ENCODE data around the gene MYO9A. TPM values are rescaled to one million over a fixed set of nuclear protein-coding genes. Genes with fewer than 3 reads are reported as not detected.

MYO9A gene
- total and polyA plus RNA-seq, 11 donors = 3.2 to 33.9 (median 29.9) TPM

DNA sequence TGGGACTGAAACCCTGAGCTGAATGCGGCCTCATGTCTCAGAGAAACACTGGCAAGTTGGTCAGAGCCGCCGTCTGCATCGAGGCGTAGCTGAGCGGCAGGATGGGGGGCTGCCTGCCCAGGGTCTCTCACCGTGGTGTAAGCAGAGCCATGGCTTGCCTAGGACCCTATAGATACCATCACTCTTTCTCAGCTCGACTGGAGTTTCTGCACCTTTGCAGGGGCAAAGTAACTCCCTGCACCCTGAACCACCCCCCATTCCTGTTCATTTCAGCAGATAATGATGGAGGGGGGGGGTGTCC lies 336.0 kb downstream of the MYO9A start:
- H3K9me3 ChIP-seq = no peaks in the 10 kb centered on the region
- ATAC-seq = no peak
- intact Hi-C loops (cut with DNase I) = loop anchor here in 2 of 10 donors (10.0 kb wide), 1 partner anchor 373 kb away; no protein-coding TSS in a partner anchor
- no peak overlapping the region for H3K4me3 ChIP-seq
- H3K27me3 ChIP-seq = no peaks in the 10 kb centered on the region
- TF ChIP-seq POLR2A (IDR thresholded peaks at IDR 0.05) = no peak
- TF ChIP-seq, protein P1, sequence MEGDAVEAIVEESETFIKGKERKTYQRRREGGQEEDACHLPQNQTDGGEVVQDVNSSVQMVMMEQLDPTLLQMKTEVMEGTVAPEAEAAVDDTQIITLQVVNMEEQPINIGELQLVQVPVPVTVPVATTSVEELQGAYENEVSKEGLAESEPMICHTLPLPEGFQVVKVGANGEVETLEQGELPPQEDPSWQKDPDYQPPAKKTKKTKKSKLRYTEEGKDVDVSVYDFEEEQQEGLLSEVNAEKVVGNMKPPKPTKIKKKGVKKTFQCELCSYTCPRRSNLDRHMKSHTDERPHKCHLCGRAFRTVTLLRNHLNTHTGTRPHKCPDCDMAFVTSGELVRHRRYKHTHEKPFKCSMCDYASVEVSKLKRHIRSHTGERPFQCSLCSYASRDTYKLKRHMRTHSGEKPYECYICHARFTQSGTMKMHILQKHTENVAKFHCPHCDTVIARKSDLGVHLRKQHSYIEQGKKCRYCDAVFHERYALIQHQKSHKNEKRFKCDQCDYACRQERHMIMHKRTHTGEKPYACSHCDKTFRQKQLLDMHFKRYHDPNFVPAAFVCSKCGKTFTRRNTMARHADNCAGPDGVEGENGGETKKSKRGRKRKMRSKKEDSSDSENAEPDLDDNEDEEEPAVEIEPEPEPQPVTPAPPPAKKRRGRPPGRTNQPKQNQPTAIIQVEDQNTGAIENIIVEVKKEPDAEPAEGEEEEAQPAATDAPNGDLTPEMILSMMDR (IDR thresholded peaks at IDR 0.05) = no peak
- no peak for DNase-seq
- H3K27ac ChIP-seq = no peak overlapping the region
- peaks cover 0 to 3% (median 0%) of the 10 kb centered on the region in 9 donors for H3K36me3 ChIP-seq
- WGBS, 4 donors = 91 to 93% (median 92%) methylated on average over 8 of the region's 8 CpGs
- peaks cover 0 to 37% (median 2%) of the 10 kb centered on the region in 12 donors for H3K4me1 ChIP-seq

DNA sequence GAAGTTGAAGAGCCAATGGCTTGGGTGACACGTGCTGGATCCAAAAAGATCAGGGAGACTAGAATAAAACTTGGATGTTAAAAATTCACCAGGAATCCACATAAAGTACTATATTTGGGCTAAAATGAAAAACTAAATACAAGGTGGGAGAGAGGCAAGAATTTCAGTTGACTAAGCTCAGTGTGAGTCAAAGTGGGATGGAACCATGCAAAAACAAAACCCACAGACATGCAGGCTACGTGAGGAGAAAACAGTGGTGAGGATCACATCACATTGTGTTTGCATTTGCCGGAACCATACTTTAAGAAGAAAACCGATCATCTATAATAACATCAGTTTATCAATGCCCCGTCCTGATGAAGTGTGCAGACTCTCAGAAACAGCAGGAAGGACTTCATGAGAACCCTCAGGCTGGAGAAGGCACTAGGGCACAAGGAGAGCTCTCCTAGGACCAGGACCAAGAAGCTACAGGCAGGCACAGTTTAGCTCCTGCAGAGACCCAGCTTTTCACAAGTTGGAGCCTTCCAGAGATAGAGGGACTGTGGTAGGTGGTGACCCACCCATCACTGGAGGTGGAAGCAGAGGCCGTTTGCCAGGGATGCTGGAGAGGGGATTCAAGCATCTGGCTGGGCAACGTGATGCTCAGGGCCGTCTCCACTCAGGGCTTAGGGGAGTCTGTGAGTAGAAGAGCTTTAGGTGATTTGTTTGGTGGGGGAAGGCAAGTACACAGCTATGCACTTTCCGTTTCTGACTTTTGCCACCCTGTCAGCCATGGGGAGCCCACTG lies 336.6 kb downstream of the MYO9A start:
- Histone ChIP-seq H3K27me3 (no peaks in the 10 kb centered on the region), H3K4me1 (peaks cover 0 to 37% (median 2%) of the 10 kb centered on the region in 12 donors), H3K27ac (no peak overlapping the region), H3K9me3 (no peaks in the 10 kb centered on the region), H3K4me3 (no peak overlapping the region), H3K36me3 (peaks cover 0 to 3% (median 0%) of the 10 kb centered on the region in 9 donors)
- intact Hi-C loops (cut with DNase I) = loop anchor here in 2 of 10 donors (10.0 kb wide), 1 partner anchor 373 kb away; no protein-coding TSS in a partner anchor
- ATAC-seq (no peak), DNase-seq (no peak)
- TF ChIP-seq, protein P1 (IDR thresholded peaks at IDR 0.05) = no peak
- TF ChIP-seq POLR2A (IDR thresholded peaks at IDR 0.05) = no peak
- 91 to 94% (median 92%) methylated on average over 9 of the region's 9 CpGs for WGBS, 4 donors

DNA sequence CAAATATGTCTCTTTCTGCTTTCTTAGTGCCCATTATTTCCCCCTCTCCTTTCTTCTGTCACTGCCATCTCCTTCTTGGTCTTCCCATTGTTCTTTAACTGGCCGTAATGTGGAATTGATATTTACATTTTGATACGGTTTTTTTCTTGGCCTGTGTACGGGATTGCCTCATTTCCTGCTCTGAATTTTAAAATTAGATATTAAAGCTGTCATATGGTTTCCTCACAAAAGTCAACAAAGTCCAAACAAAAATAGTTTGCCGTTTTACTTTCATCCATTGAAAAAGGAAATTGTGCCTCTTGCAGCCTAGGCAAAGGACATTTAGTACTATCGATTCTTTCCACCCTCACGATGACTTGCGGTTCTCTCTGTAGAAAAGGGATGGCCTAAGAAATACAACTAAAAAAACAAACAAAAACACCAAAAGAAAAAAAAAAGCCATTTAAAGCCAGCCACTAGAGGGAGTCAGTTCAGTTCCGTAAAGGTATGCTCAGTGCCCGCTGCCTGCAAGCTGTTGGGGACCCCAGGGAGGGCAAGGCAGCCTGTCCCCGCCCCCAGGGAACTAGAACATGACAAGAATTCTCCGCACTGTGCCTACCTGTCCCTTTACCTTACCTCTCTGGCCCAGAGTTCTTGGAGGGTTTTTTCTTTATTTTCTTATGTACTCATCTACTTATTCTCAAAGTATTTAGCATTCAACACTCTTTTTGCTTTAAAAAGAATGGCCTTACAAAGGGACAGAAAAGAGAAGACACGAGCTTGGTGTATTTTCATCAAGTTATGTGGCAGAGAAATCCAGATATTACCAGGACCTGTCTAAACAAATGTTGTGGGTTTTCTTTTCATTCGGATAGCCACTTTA lies 337.6 kb downstream of the MYO9A start:
- 35 to 47% (median 41%) methylated on average over 13 of the region's 13 CpGs for WGBS, 4 donors
- no peaks in the 10 kb centered on the region for H3K27me3 ChIP-seq
- H3K4me3 ChIP-seq = peak overlapping the region in 1 of 12 donors; percentile 18
- peak in 3 of 4 donors; percentile 19 to 34 (median 25) for ATAC-seq
- DNase-seq = no peak
- H3K27ac ChIP-seq = peak overlapping the region in 4 of 12 donors; percentile 6 to 55 (median 24)
- TF ChIP-seq POLR2A (IDR thresholded peaks at IDR 0.05) = no peak
- TF ChIP-seq, protein P1 (IDR thresholded peaks at IDR 0.05) = peak; percentile 48 to 76 (median 63)
- intact Hi-C loops (cut with DNase I) = loop anchor here in 2 of 10 donors (10.0 kb wide), 1 partner anchor 374 kb away; no protein-coding TSS in a partner anchor
- peaks cover 0 to 37% (median 2%) of the 10 kb centered on the region in 12 donors for H3K4me1 ChIP-seq
- H3K36me3 ChIP-seq = peaks cover 0 to 3% (median 0%) of the 10 kb centered on the region in 9 donors
- H3K9me3 ChIP-seq = no peaks in the 10 kb centered on the region

Measured in heart left ventricle (tissue), 16 donors.